Measurements from ENCODE around the gene SSBP3. TPM values are rescaled to one million over a fixed set of nuclear protein-coding genes. Genes with fewer than 3 reads are reported as not detected.

Gene SSBP3
- total and polyA plus RNA-seq, 9 of the 15 experiments (the other 6 are each of a cell fraction or from before 2014, with no cell fraction given) = 8.7 to 108 (median 33.8) TPM

GRCh38 chr1:54273795-54274163 is 132.4 kb downstream of the SSBP3 start (continued):
- TF ChIP-seq MGA (IDR thresholded peaks at IDR 0.05) = no peak
- TF ChIP-seq KDM1A (IDR thresholded peaks at IDR 0.05) = peak in 1 of 2 experiments; percentile 53; a peak in 2 of 4 replicates
- no peak for TF ChIP-seq ZNF324 (CRISPR knock-in tag; IDR thresholded peaks at IDR 0.05)
- peak in 1 of 2 experiments; percentile 20; a peak in 1 of 4 replicates for TF ChIP-seq NRF1 (conservative IDR thresholded peaks at IDR 0.05 in 1 of 2, IDR thresholded peaks at IDR 0.05 in 1 of 2)
- TF ChIP-seq CXXC5 (CRISPR knock-in tag; IDR thresholded peaks at IDR 0.05) = peak; percentile 4; the same call in 1 of the 2 replicates
- TF ChIP-seq E2F5 (CRISPR knock-in tag; IDR thresholded peaks at IDR 0.05) = no peak
- TF ChIP-seq FOXA1 (IDR thresholded peaks at IDR 0.05; ENCODE audit: borderline replicate concordance) = no peak
- no peak for TF ChIP-seq ZNF785 (CRISPR knock-in tag; IDR thresholded peaks at IDR 0.05)
- TF ChIP-seq HOMEZ (CRISPR knock-in tag; IDR thresholded peaks at IDR 0.05) = no peak; the same call in 1 of the 2 replicates
- TF ChIP-seq CREM (IDR thresholded peaks at IDR 0.05; ENCODE audit: low read depth) = peak; percentile 41
- TF ChIP-seq NFE2 (IDR thresholded peaks at IDR 0.05; ENCODE audit: low read depth) = peak; percentile 84
- TF ChIP-seq FOXJ2 (tag; IDR thresholded peaks at IDR 0.05) = no peak
- TF ChIP-seq ZNF316 (IDR thresholded peaks at IDR 0.05) = peak; percentile 54
- TF ChIP-seq ESRRA (IDR thresholded peaks at IDR 0.05; ENCODE audit: borderline replicate concordance, low read depth) = 0 out of 2 replicates have a peak, but pooled peaks have one; percentile 34
- TF ChIP-seq CREB1 (IDR thresholded peaks at IDR 0.05) = peak; percentile 47; the same call in 1 of the 2 replicates
- TF ChIP-seq CREB1 (CRISPR knock-in tag; IDR thresholded peaks at IDR 0.05) = no peak
- TF ChIP-seq HNRNPH1 (optimal IDR thresholded peaks at IDR 0.05; ENCODE audit: low read depth, low read length) = no peak
